HTR-8/SVneo (cell line): ENCODE data around the gene ZNF415.
"Not testable (repeated sequence)": the region's sequence is repeated elsewhere in the genome, so short reads cannot be mapped to it uniquely, and the experiment has no call there.

ENCODE experiments used
- DNase-seq: peaks from one replicate; pipeline ENCODE4 v3.0.0; 2011; ENCODE audit warnings: low spot score, mixed read lengths; ENCODE audit not compliant: insufficient read length
- FAIRE-seq: peaks from 2 replicates; lab custom pipeline; 2011; peaks lifted over from hg19 to GRCh38; lab: Jason Lieb, UNC

ZNF415 gene

GRCh38 chr19:53132141-53132991, at the start of gene ZNF415:
Gene ZNF415 (minus strand): TSS chr19:53132910. CDS start chr19:53122676, 10,234 bp downstream.
- DNase-seq = peak; percentile 51
- FAIRE-seq = no peak

DNA sequence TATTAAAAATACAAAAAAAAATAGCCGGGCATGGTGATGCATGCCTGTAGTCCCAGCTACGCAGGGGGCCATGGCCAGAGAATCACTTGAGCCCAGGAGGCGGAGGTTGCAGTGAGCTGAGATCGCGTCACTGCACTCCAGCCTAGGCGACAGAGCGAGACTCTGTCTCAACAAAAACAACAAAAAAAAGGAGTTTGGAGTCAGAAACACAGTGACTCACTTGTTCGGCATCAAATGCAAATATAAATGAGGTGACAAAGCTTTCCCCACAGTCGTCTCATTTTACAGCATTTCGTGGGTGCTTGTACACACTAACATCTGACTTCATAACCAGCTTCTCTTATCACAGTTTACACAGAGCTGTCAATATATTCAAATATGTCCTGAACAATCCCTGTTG, 49.5 kb upstream of the ZNF415 start:
- no peak for FAIRE-seq
- DNase-seq = no peak

- DNase-seq (no peak), FAIRE-seq (no peak)
These were observed 45.3 kb upstream of the ZNF415 start for GRCh38 chr19:53177986-53178385.

DNA sequence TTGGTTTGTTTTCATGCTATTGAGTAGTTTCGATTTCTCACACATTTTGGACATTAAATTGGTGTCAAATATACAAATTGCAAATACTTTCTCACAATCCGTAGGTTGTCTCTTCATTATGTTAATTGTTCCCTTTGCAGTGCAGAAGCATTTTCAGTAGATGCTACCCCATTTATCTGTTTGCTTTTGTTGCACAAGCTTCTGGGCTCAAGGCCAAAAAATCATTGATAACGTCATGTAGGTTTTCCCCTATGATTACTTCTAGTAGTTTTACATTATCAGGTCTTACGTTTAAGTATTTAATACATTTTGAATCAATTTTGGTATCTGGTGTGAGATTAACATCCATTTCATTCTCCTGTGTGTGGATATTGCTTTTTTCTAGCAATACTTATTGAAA, 40.2 kb upstream of the ZNF415 start:
- DNase-seq = no peak

GRCh38 chr19:53165691-53166091, 33.0 kb upstream of the ZNF415 start:
- FAIRE-seq = no peak
- DNase-seq = no peak

More for the DNA sequence above, 40.2 kb upstream of the ZNF415 start:
- FAIRE-seq = no peak

DNA sequence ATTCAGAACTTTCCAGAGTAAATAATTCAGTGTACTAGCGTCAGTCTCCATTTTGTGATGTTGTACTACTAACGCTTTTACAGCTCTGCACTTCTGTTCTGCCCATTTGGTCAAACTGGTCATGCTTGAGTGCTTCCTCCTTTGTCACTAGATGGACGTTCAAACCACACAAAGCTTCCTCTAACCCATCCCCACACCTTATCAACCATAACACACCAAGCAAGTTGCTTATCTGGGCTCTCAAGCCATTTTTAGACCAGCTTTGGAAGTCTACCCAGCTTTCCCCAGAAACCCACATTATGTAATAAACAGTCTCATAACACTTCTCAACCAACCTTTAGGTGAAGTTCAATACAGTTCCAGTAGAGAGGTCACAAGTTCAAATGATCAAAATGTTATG, 28.4 kb upstream of the ZNF415 start:
- no peak for FAIRE-seq
- no peak for DNase-seq

- no peak for DNase-seq
- no peak for FAIRE-seq
These were observed 27.6 kb upstream of the ZNF415 start for GRCh38 chr19:53160350-53160749.

GRCh38 chr19:53158119-53158656, 25.5 kb upstream of the ZNF415 start:
- no peak for DNase-seq
- FAIRE-seq = no peak

- DNase-seq = no peak
- no peak for FAIRE-seq
These were observed 24.9 kb upstream of the ZNF415 start for GRCh38 chr19:53157626-53158025.

- no peak for DNase-seq
- FAIRE-seq = no peak
These were observed 24.1 kb upstream of the ZNF415 start for GRCh38 chr19:53156850-53157249.

GRCh38 chr19:53147645-53148044, 14.9 kb upstream of the ZNF415 start:
- FAIRE-seq (no peak), DNase-seq (no peak)

DNA sequence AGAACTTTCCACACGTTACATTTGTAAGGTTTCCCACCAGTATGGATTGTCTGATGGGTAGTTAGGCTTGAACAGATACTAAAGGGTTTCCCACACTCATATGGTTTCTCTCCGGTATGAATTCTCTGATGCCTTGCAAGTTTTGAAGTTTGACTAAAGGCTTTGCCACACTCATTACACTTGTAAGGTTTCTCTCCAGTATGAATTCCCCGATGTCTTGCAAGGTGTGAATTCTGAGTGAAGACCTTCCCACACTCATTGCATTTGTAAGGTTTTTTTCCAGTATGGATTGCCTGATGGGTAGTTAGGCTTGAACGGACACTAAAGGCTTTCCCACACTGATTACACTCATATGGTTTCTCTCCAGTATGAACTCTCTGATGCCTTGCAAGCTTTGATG, 7.6 kb upstream of the ZNF415 start:
- DNase-seq (no peak), FAIRE-seq (no peak)

DNA sequence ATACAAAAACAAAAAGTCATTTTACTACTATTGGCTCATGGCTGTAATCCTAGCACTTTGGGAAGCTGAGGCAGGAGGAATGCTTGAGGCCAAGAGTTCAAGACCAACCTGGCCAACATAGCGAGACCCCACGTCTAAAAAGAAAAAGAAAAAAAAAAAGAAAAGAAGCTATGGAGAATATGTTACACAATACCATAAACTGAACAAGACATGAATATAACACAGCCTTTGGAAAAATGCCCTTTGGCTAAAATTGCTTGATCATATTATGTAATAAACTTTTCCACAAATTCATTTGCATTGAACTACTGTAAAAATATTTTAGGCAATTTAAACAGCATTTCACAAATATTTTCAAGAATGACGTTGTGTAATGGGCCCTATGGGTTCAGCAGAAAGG, 3.7 kb upstream of the ZNF415 start:
- FAIRE-seq (no peak), DNase-seq (no peak)

- FAIRE-seq (no peak), DNase-seq (no peak)
These were observed 983 bp downstream of the ZNF415 start for GRCh38 chr19:53131727-53132126.

DNA sequence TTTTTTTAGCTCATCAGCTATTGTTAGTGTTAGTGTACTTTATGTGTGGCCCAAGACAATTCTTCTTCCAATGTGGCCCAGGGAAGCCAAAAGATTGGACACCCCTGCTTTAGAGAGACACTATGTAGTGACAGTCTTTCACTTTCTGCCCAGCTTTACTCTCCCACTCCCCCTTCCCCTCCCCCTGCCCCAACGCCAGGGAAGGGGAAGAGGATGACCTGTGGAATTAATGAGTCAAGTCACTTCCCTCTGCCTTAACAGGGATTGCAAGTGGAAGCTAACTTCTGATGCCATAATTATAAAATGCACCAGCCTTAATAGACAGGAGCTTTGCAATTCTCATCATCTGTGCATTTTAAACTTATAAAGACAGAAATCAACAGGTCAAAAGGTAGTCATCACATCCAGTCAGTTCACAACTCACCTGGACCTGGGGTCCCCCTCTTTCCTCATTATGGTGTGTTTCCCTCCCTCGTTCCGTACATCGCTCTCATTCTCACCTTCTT, 1.6 kb downstream of the ZNF415 start:
- no peak for DNase-seq
- FAIRE-seq = no peak

DNA sequence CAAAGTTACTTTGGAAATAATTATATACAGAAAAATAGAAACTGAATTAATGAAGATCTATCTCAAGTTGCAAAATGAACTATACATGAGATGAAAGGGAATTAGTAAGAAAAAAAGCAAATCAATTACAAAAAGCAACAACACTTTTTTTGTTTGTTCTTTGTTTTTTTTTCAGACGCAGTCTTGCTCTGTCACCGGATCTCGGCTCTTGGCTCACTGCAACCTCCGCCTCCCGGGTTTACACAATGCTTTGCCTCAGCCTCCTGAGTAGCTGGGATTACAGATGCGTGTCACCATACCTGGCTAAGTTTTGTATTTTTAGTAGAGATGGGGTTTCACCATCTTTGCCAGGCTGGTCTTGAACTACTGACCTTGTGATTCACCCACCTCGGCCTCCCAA, 2.2 kb downstream of the ZNF415 start:
- DNase-seq (no peak), FAIRE-seq (no peak)

- peak; percentile 49 for FAIRE-seq
- DNase-seq = not testable (repeated sequence)
These were observed 5.8 kb downstream of the ZNF415 start for GRCh38 chr19:53126733-53127526.

GRCh38 chr19:53123400-53123799, 9.3 kb downstream of the ZNF415 start:
- DNase-seq (no peak), FAIRE-seq (no peak)

DNA sequence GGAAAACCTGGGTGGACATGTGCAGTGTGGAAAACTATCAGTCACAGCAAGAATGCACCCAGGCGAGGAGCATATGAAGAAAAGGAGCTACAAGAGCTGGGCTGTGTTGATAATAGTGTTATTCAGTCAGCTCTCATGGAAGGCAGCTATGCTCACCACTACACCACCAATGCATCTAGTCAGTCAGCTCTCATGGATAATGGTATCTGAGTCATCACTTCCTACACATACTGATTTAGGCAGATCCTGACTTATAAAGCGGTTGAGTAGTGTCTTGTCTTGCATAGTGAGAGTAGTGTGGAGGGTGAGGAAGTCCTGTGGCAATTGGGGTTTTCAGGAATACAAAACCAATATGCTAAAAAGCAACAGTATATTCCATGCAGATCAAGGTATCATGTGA, 20.4 kb downstream of the ZNF415 start:
- FAIRE-seq (no peak), DNase-seq (no peak)

GRCh38 chr19:53109527-53109926, 23.2 kb downstream of the ZNF415 start:
- FAIRE-seq (no peak), DNase-seq (no peak)
